SH-SY5Y (cell line): Measurements from ENCODE around the gene PRR13.
A peak's percentile ranks its signal among the peaks of the same experiment; 100 is the strongest.

Source experiments
- GATA2 ChIP-seq: IDR thresholded peaks from 2 replicates; pipeline ENCODE4 v1.6.1; 2011; ENCODE audit warnings: mild to moderate bottlenecking, low read depth, low read length
- GATA3 ChIP-seq: IDR thresholded peaks from 2 replicates; pipeline ENCODE4 v1.6.1; 2011; ENCODE audit warnings: low read depth, mild to moderate bottlenecking, low read length, moderate library complexity

Gene PRR13

GRCh38 chr12:53484686-53485575 is 43.4 kb downstream of the PRR13 start:
- TF ChIP-seq GATA2 (no peak), GATA3 (no peak)

- TF ChIP-seq GATA2 (no peak), GATA3 (no peak)
These were observed 44.6 kb downstream of the PRR13 start for GRCh38 chr12:53485955-53486735.

- no peak for TF ChIP-seq GATA3
- no peak for TF ChIP-seq GATA2
These were observed 45.4 kb downstream of the PRR13 start for GRCh38 chr12:53486736-53487487.

- TF ChIP-seq GATA2 (no peak), GATA3 (no peak)
These were observed 47.8 kb downstream of the PRR13 start for GRCh38 chr12:53489242-53489864.

GRCh38 chr12:53492188-53492587 is 50.7 kb downstream of the PRR13 start:
- TF ChIP-seq GATA3 (no peak), GATA2 (no peak)

GRCh38 chr12:53492830-53493609 is 51.5 kb downstream of the PRR13 start:
- TF ChIP-seq GATA2 (peak; percentile 47; the same call in 1 of the 2 replicates), GATA3 (no peak)

GRCh38 chr12:53493610-53494391 is 52.3 kb downstream of the PRR13 start:
- TF ChIP-seq GATA2 (no peak), GATA3 (no peak)
